ENCODE measurements around the gene REEP2. TPM values are rescaled to one million over a fixed set of nuclear protein-coding genes. Genes with fewer than 3 reads are reported as not detected.

The REEP2 gene
- polyA plus RNA-seq, 2 of the 4 experiments (the other 2 are of a cell fraction), result 4.6 to 5.1 TPM

GRCh38 chr5:138466125-138466899 lies 27.5 kb downstream of the REEP2 start (continued):
- TF ChIP-seq RNF2 (IDR thresholded peaks at IDR 0.05; ENCODE audit: borderline replicate concordance, low read depth) (no peak), HOXA7 (CRISPR knock-in tag; IDR thresholded peaks at IDR 0.05) (peak; percentile 96), SMC3 (IDR thresholded peaks at IDR 0.05) (no peak), MYC (IDR thresholded peaks at IDR 0.05; ENCODE audit: borderline replicate concordance, low read length) (no peak), POLR2AphosphoS2 (conservative IDR thresholded peaks at IDR 0.05; ENCODE audit: low read length) (peak; percentile 69; the same call in 1 of the 2 replicates), USF2 (IDR thresholded peaks at IDR 0.05) (no peak), HOXB5 (CRISPR knock-in tag; IDR thresholded peaks at IDR 0.05) (peak; percentile 17; the same call in 1 of the 2 replicates), CBX8 (IDR thresholded peaks at IDR 0.05) (no peak), REST (IDR thresholded peaks at IDR 0.05) (no peak), RCOR1 (IDR thresholded peaks at IDR 0.05; ENCODE audit: low read depth, low read length) (no peak), MAX (IDR thresholded peaks at IDR 0.05) (no peak), BCL3 (IDR thresholded peaks at IDR 0.05) (no peak), TP53 (CRISPR knock-in tag; IDR thresholded peaks at IDR 0.05) (peak; percentile 33; the same call in 1 of the 2 replicates), NFE2L2 (conservative IDR thresholded peaks at IDR 0.05; ENCODE audit: low read length) (no peak), SREBF2 (IDR thresholded peaks at IDR 0.05) (no peak), CEBPB (IDR thresholded peaks at IDR 0.05) (no peak), RAD21 (conservative IDR thresholded peaks at IDR 0.05 in 1 of 2, IDR thresholded peaks at IDR 0.05 in 1 of 2) (no peak), FOSB (CRISPR knock-in tag; IDR thresholded peaks at IDR 0.05) (peak; percentile 78; the same call in 1 of the 2 replicates), EHF (CRISPR knock-in tag; IDR thresholded peaks at IDR 0.05) (0 out of 2 replicates have a peak, but pooled peaks have one; percentile 8), JUN (IDR thresholded peaks at IDR 0.05) (no peak), HEYL (CRISPR knock-in tag; IDR thresholded peaks at IDR 0.05) (no peak), HOXB13 (CRISPR knock-in tag; IDR thresholded peaks at IDR 0.05; ENCODE audit: low read depth) (no peak), POLR2A (IDR thresholded peaks at IDR 0.05; ENCODE audit: low read length) (no peak)
